Activated CD8-positive, alpha-beta T cell treated with anti-CD3 and anti-CD28 coated beads for 36 hours (primary cell): ENCODE measurements around the gene AJUBA. TPM values are rescaled to one million over a fixed set of nuclear protein-coding genes. Genes with fewer than 3 reads are reported as not detected.

ENCODE experiments used
- ATAC-seq: fragments of 200-7000 bp; cut with Tn5 transposase; one replicate; pipeline ENCODE4 v1.10.0; 2021; ENCODE audit warnings: mild to moderate bottlenecking, moderate library complexity
- CTCF ChIA-PET: fragments of 350-600 bp; sonication (Branson Sonifier 250); formaldehyde crosslinking; loops from one replicate; lab custom pipeline; 2021; ENCODE audit warnings: antibody characterized with exemption; lab: Charles Lee
- POLR2A ChIA-PET: fragments of 350-600 bp; sonication (Branson Sonifier 250); formaldehyde crosslinking; loops from one replicate; lab custom pipeline; 2021; ENCODE audit warnings: antibody characterized with exemption; lab: Charles Lee
- DNase-seq: peaks from one replicate; pipeline ENCODE4 v3.0.0-alpha.2; 2020
- H3K27ac Mint-ChIP-seq: one replicate; pipeline ENCODE4 v1.8.0; 2021; ENCODE audit warnings: mild to moderate bottlenecking, mixed read lengths
- H3K27me3 Mint-ChIP-seq: one replicate; pipeline ENCODE4 v1.8.0; 2021; ENCODE audit warnings: mixed read lengths
- H3K36me3 Mint-ChIP-seq: one replicate; pipeline ENCODE4 v1.8.0; 2021; ENCODE audit warnings: low read depth, mixed read lengths
- H3K4me1 Mint-ChIP-seq: one replicate; pipeline ENCODE4 v1.8.0; 2021; ENCODE audit warnings: low read depth, mixed read lengths
- H3K4me3 Mint-ChIP-seq: one replicate; pipeline ENCODE4 v1.8.0; 2021; ENCODE audit warnings: mild to moderate bottlenecking, moderate library complexity, mixed read lengths
- H3K9me3 Mint-ChIP-seq: one replicate; pipeline ENCODE4 v1.8.0; 2021; ENCODE audit warnings: mixed read lengths
- CTCF ChIP-seq: fragments of 200-600 bp; IDR thresholded peaks from one replicate; pipeline ENCODE4 v1.8.0; 2022; ENCODE audit warnings: antibody characterized with exemption, mild to moderate bottlenecking
- intact Hi-C: fragments of 100-400 bp; cut with micrococcal nuclease; formaldehyde crosslinking; loops from one replicate; pipeline ENCODE4 v1.10.0; 2022
- total RNA-seq, 2 experiments: library from RNA; stranded (reverse); gene quantifications; one replicate each; pipeline ENCODE4 v1.2.3, GENCODE V29; 2021

Gene AJUBA
- total RNA-seq, 2 experiments from 2014 or later = 2.3 to 2.6 TPM

- POLR2A ChIA-PET = interaction anchor here (1.1 to 4.5 kb wide), 9 partner anchors 10 to 38 kb away, joined by 3 to 27 read pairs (median 4); partner anchors contain the start of genes CDH24 and PSMB5
- H3K36me3 Mint-ChIP-seq = peaks cover 51% of the 10 kb centered on the region
- intact Hi-C loops = no loop called here
- TF ChIP-seq CTCF = no peak
- no peaks in the 10 kb centered on the region for H3K9me3 Mint-ChIP-seq
- H3K4me3 Mint-ChIP-seq = peak overlapping the region; percentile 3
- no peaks in the 10 kb centered on the region for H3K27me3 Mint-ChIP-seq
- CTCF ChIA-PET = interaction anchor here (1.0 to 5.1 kb wide), 14 partner anchors 9 to 96 kb away, joined by 3 to 22 read pairs (median 7); partner anchors contain the start of gene CDH24
- ATAC-seq (peak; percentile 66), DNase-seq (no peak)
- peak overlapping the region; percentile 84 for H3K27ac Mint-ChIP-seq
- peaks cover 65% of the 10 kb centered on the region for H3K4me1 Mint-ChIP-seq
Observed at GRCh38 chr14:23024612-23025075, 42.3 kb upstream of the AJUBA start.

- no peak overlapping the region for H3K4me3 Mint-ChIP-seq
- peaks cover 43% of the 10 kb centered on the region for H3K36me3 Mint-ChIP-seq
- no peaks in the 10 kb centered on the region for H3K9me3 Mint-ChIP-seq
- intact Hi-C loops = no loop called here
- no peak for ATAC-seq
- TF ChIP-seq CTCF = no peak
- H3K4me1 Mint-ChIP-seq = peaks cover 58% of the 10 kb centered on the region
- ChIA-PET POLR2A (interaction anchor here (1.1 to 4.5 kb wide), 5 partner anchors 8 to 38 kb away, joined by 3 to 27 read pairs (median 5); no protein-coding TSS in a partner anchor), CTCF (interaction anchor here (1.0 to 5.1 kb wide), 10 partner anchors 10 to 97 kb away, joined by 3 to 22 read pairs (median 6); partner anchors contain the start of gene CDH24)
- H3K27me3 Mint-ChIP-seq = no peaks in the 10 kb centered on the region
- peak overlapping the region; percentile 82 for H3K27ac Mint-ChIP-seq
- no peak for DNase-seq
Observed at GRCh38 chr14:23023795-23024152, 41.4 kb upstream of the AJUBA start.

GRCh38 chr14:23023022-23023794, 40.9 kb upstream of the AJUBA start:
- no peaks in the 10 kb centered on the region for H3K9me3 Mint-ChIP-seq
- no peaks in the 10 kb centered on the region for H3K27me3 Mint-ChIP-seq
- intact Hi-C loops = no loop called here
- H3K27ac Mint-ChIP-seq = peak overlapping the region; percentile 82
- H3K36me3 Mint-ChIP-seq = peaks cover 40% of the 10 kb centered on the region
- DNase-seq (no peak), ATAC-seq (no peak)
- no peak for TF ChIP-seq CTCF
- H3K4me1 Mint-ChIP-seq = peaks cover 55% of the 10 kb centered on the region
- ChIA-PET POLR2A (interaction anchor here (0.6 to 4.5 kb wide), 6 partner anchors 9 to 37 kb away, joined by 3 to 27 read pairs (median 4); no protein-coding TSS in a partner anchor), CTCF (interaction anchor here (0.6 to 5.1 kb wide), 11 partner anchors 10 to 97 kb away, joined by 3 to 22 read pairs (median 5); partner anchors contain the start of gene CDH24)
- peak overlapping the region; percentile 26 for H3K4me3 Mint-ChIP-seq

GRCh38 chr14:23021889-23022442, 39.6 kb upstream of the AJUBA start:
- Mint-ChIP-seq H3K27me3 (no peaks in the 10 kb centered on the region), H3K36me3 (peaks cover 33% of the 10 kb centered on the region), H3K27ac (peak overlapping the region; percentile 80), H3K9me3 (no peaks in the 10 kb centered on the region), H3K4me3 (no peak overlapping the region), H3K4me1 (peaks cover 51% of the 10 kb centered on the region)
- ChIA-PET POLR2A (interaction anchor here (1.0 to 2.9 kb wide), 2 partner anchors 10 to 11 kb away, joined by 4 to 9 read pairs; no protein-coding TSS in a partner anchor), CTCF (interaction anchor here (0.8 to 5.1 kb wide), 7 partner anchors 9 to 55 kb away, joined by 4 to 22 read pairs (median 5); no protein-coding TSS in a partner anchor)
- ATAC-seq (no peak), DNase-seq (no peak)
- intact Hi-C loops = no loop called here
- no peak for TF ChIP-seq CTCF
